HG03354 (cell line): ENCODE measurements around the gene BRSK2.
"Not testable (repeated sequence)": the region's sequence is repeated elsewhere in the genome, so short reads cannot be mapped to it uniquely, and the experiment has no call there.

ENCODE experiments used
- ATAC-seq: cut with Tn5 transposase; IDR thresholded peaks from one replicate; pipeline ENCODE4 v1.9.1; 2021; ENCODE audit warnings: mild to moderate bottlenecking; ENCODE audit not compliant: unreplicated experiment, poor library complexity, severe bottlenecking

The BRSK2 gene

GRCh38 chr11:1503708-1504104 is 114.0 kb downstream of the BRSK2 start:
- ATAC-seq, result no peak

- ATAC-seq, result no peak
These were observed 114.4 kb downstream of the BRSK2 start for GRCh38 chr11:1504138-1504537.

GRCh38 chr11:1504581-1505290 is 115.0 kb downstream of the BRSK2 start:
- ATAC-seq, result no peak

- no peak for ATAC-seq
These were observed 115.7 kb downstream of the BRSK2 start for GRCh38 chr11:1505480-1505879.

- ATAC-seq, result no peak
These were observed 117.2 kb downstream of the BRSK2 start for GRCh38 chr11:1506981-1507380.

GRCh38 chr11:1507381-1508140 is 117.8 kb downstream of the BRSK2 start:
- no peak for ATAC-seq

GRCh38 chr11:1508491-1508891 is 118.8 kb downstream of the BRSK2 start:
- no peak for ATAC-seq

- ATAC-seq, result no peak
These were observed 119.3 kb downstream of the BRSK2 start for GRCh38 chr11:1508986-1509385.

- ATAC-seq, result no peak
These were observed 120.0 kb downstream of the BRSK2 start for GRCh38 chr11:1509626-1510255.

- ATAC-seq, result not testable (repeated sequence)
These were observed 120.6 kb downstream of the BRSK2 start for GRCh38 chr11:1510351-1510750.

- ATAC-seq, result no peak
These were observed 121.2 kb downstream of the BRSK2 start for GRCh38 chr11:1510928-1511327.

GRCh38 chr11:1511937-1512496 is 122.3 kb downstream of the BRSK2 start:
- no peak for ATAC-seq
